PC-9 (cell line): ENCODE results near the gene GNA12.

Experiments
- EZH2 ChIP-seq: fragments of 200-600 bp; sonication (generic); IDR thresholded peaks from 2 replicates; pipeline ENCODE4 v1.8.0; 2017; ENCODE audit warnings: antibody characterized with exemption, low read depth
- TF ChIP-seq, protein P1 (sequence below): fragments of 200-600 bp; sonication (generic); conservative IDR thresholded peaks from 2 replicates; pipeline ENCODE4 v1.6.1; 2017; ENCODE audit warnings: mixed run types, antibody characterized with exemption, mild to moderate bottlenecking, moderate library complexity

DNA sequence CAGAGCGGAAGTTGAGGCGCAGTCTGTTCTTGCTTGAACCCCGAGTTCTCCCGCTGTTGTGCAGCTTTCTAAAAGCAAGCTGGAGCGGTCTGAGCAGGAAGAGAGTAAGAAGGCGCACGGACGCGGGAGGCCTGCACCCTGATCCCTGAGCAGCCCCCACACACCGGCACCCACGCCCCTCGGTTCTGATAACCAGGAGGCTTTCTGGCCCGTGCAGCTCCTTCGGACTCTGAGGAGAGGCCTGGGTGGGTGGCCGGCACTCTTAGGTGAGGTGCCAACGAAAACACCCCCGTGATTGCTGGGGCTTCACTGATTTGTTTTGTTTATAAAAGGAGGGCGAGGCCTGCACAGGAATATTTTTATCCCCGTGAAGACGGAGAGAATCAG, 127.2 kb downstream of the GNA12 start:
- TF ChIP-seq, protein P1, sequence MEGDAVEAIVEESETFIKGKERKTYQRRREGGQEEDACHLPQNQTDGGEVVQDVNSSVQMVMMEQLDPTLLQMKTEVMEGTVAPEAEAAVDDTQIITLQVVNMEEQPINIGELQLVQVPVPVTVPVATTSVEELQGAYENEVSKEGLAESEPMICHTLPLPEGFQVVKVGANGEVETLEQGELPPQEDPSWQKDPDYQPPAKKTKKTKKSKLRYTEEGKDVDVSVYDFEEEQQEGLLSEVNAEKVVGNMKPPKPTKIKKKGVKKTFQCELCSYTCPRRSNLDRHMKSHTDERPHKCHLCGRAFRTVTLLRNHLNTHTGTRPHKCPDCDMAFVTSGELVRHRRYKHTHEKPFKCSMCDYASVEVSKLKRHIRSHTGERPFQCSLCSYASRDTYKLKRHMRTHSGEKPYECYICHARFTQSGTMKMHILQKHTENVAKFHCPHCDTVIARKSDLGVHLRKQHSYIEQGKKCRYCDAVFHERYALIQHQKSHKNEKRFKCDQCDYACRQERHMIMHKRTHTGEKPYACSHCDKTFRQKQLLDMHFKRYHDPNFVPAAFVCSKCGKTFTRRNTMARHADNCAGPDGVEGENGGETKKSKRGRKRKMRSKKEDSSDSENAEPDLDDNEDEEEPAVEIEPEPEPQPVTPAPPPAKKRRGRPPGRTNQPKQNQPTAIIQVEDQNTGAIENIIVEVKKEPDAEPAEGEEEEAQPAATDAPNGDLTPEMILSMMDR, result no peak
- no peak for TF ChIP-seq EZH2
